ENCODE measurements around the gene KAZALD1.

The KAZALD1 gene

GRCh38 chr10:101070098-101070497 is 8.3 kb downstream of the KAZALD1 start:
- no peak for DNase-seq

- DNase-seq = no peak
Measured at GRCh38 chr10:101071267-101071884, 9.6 kb downstream of the KAZALD1 start.

- DNase-seq = no peak
Measured at GRCh38 chr10:101071885-101072433, 10.2 kb downstream of the KAZALD1 start.

GRCh38 chr10:101072923-101073322 is 11.1 kb downstream of the KAZALD1 start:
- DNase-seq = no peak

GRCh38 chr10:101073631-101074030 is 11.8 kb downstream of the KAZALD1 start:
- DNase-seq = no peak

- DNase-seq = no peak
Measured at GRCh38 chr10:101075775-101076174, 14.0 kb downstream of the KAZALD1 start.

- DNase-seq = no peak
Measured at GRCh38 chr10:101076630-101077029, 14.8 kb downstream of the KAZALD1 start.

- no peak for DNase-seq
Measured at GRCh38 chr10:101079874-101080273, 18.1 kb downstream of the KAZALD1 start.

GRCh38 chr10:101080933-101081931 is 19.4 kb downstream of the KAZALD1 start:
- no peak for DNase-seq

GRCh38 chr10:101085846-101086245 is 24.1 kb downstream of the KAZALD1 start:
- no peak for DNase-seq

GRCh38 chr10:101087376-101087775 is 25.6 kb downstream of the KAZALD1 start:
- DNase-seq = no peak

GRCh38 chr10:101087965-101088364 is 26.2 kb downstream of the KAZALD1 start:
- no peak for DNase-seq

GRCh38 chr10:101089520-101090299 is 27.9 kb downstream of the KAZALD1 start:
- DNase-seq = no peak

- DNase-seq = no peak
Measured at GRCh38 chr10:101090597-101090996, 28.8 kb downstream of the KAZALD1 start.

- DNase-seq = peak; percentile 28
Measured at GRCh38 chr10:101091546-101092290, 29.9 kb downstream of the KAZALD1 start.

- no peak for DNase-seq
Measured at GRCh38 chr10:101092881-101093354, 31.1 kb downstream of the KAZALD1 start.

- DNase-seq = no peak
Measured at GRCh38 chr10:101094121-101094879, 32.5 kb downstream of the KAZALD1 start.

GRCh38 chr10:101095004-101095403 is 33.2 kb downstream of the KAZALD1 start:
- no peak for DNase-seq

GRCh38 chr10:101095550-101096213 is 33.9 kb downstream of the KAZALD1 start:
- peak; percentile 31 for DNase-seq

- DNase-seq = no peak
Measured at GRCh38 chr10:101096378-101096777, 34.6 kb downstream of the KAZALD1 start.

GRCh38 chr10:101097881-101098280 is 36.1 kb downstream of the KAZALD1 start:
- no peak for DNase-seq

Data from NCI-H1092 (cell line).